ENCODE results near the gene PHACTR1.
"Not testable (repeated sequence)": the region's sequence is repeated elsewhere in the genome, so short reads cannot be mapped to it uniquely, and the experiment has no call there.

The PHACTR1 gene

DNA sequence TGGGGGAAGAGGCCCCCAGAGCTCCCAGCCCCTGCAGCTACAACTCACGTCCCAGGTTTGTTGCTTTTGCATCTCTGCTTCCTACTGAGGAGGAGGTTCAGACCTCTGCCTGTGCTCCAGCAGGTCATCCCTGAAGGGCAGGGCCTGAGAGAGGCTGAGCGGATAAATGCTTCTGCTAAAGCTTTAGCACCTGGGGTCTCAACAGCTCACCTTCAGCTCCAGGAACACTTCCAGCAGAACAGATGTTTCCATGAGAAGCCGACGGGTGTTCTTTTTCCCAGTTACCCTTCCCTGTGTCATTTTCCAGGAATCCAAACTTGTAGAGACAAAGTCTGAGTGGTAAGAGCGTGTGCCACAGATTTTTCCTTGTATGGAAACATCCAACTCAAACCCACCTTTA is 403.0 kb downstream of the PHACTR1 start:
- DNase-seq, result no peak

DNA sequence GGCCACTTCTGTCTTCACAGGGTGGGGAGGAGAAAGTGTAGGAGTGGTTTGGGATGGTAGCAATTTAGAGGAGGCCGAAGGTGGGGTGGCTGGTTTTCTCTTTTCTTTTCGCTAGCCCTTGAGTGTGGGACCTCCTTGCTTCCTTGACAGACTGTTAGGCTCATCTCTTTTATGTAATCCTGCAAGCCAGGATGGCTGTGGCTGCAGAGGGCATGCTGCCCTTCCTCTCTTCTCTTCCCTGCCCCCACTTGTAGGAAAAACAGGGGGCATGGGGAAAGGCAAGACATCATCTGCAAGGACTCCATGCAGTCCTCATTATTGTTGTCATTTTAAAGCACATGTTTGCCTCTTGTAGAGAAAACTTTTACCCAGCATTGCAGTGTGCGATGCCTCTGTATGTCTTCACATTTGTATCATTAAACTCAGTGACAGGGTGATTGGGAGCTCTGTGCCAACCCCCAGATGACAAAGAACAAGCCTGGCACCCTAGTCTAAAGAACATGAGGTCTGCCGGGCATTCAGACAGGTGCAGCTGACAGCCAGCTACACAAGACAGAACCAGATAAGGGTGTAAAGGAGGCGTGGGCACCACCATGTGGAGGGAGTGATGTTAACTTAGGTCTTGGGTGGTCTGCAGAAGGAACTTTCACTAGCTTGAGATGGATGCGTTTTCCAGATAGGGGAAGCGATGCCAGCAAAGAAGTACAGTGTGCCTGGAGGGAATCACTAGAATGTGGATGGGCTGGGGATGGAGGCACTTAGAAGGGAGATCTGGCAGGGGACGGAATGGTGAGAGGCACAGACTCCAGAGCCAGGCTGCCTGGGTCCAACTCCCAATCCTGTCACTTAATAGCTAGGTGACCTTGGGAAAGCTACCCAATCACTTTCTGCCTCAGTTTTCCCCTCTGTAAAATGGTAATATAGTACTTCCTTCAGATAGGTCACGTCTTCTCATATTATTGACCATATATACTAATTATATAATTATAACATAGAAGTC is 404.2 kb downstream of the PHACTR1 start:
- no peak for DNase-seq

DNA sequence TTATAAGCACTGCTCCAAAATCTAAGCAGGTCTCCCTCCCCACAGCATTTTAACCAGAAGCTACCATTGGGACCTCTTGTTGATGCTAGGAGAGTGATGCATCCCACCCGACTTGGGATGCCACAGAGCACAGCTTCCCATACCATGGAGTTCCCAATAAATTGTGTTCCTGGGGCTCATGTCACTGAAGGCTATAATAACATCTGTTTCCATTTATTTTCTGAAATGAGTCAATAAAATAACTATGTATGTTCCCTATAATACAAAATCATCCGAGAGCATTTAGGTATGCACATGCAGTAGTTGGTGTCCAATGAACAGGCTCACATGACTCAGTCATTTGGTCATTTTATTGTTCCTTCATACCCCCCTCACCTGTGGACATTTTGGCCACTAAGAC is 407.6 kb downstream of the PHACTR1 start:
- DNase-seq, result peak; percentile 29

DNA sequence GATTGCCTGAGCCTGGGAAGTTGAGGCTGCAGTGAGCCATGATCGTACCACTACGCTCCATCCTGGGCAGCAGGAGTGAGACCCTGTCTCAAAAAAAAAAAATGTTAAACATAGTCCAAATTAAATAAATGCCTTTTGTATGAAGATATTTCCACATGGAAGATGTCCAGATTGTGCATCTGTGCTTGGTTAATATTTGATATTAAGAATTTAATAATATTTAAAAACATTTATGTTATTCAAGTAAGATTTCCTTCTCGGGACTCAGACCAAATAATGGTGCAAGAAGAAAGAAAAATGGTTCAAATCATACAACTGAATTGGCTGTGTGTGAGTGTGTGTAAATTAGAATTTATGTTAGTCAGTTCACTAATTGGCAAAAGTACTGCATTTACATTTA is 409.3 kb downstream of the PHACTR1 start:
- DNase-seq, result no peak

DNA sequence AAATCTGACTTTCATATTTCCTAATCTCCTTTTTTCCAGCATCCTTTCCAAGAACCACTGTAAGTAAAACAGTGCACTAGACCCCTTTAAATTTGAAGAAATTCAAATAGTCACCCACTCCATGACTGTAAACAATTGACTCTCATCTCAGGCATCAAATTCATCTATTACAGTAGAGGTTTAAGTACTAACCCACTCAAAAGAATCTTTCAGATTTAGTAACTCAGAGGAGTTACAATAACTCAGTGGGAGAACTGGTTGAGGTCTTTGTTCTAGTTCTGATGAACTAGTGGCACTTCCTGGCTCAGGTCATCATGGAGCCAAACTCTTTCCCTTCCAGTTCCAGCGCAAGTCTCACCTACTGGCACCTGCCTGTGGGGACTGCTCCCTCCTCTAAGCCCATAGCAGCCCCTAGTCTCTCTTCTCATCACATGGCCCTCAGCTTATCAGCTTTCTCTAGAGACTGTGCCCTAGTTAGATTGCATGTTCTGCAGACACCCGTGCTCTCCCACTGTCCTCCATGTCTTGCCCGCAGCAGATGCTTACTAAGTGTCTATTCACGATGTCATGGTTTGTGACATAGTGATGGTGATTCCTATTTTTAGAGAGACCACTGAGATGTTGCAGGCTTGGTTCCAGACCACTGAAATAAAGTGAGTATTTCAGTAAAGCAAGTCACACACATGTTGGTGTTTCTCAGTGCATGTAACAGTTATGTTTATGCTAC is 415.5 kb downstream of the PHACTR1 start:
- DNase-seq, result no peak

DNA sequence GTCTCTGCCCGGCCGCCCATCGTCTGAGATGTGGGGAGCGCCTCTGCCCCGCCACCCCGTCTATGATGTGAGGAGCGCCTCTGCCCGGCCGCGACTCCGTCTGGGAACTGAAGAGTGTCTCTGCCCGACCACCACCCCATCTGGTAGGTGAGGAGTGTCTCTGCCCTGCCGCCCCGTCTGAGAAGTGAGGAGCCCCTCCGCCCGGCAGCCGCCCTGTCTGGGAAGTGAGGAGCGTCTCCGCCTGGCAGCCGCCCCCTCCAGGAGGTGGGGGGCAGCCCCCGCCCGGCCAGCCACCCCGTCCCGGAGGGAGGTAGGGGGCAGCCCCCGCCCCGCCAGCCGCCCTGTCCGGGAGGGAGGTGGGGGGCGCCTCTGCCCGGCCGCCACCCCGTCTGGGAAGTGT is 417.3 kb downstream of the PHACTR1 start:
- DNase-seq, result not testable (repeated sequence)

DNA sequence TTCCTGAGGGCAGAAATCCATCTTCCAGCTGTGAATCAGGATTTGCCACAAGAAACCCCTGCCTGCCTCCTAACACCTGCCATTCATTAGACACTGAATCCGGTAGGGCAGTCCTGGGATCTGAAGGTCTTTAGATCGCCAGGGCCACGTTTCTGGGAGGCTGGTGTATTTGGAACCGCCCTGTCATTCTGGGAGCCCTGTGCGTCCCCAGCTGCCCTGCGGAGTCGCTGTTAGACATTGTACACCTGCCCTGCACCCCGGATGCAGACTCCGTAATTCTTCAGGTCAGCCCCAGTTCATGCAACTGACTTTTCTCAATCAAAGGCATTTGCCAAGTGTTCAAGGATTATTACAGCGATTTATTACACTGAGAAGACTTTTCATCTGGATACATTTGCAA is 418.6 kb downstream of the PHACTR1 start:
- no peak for DNase-seq

DNA sequence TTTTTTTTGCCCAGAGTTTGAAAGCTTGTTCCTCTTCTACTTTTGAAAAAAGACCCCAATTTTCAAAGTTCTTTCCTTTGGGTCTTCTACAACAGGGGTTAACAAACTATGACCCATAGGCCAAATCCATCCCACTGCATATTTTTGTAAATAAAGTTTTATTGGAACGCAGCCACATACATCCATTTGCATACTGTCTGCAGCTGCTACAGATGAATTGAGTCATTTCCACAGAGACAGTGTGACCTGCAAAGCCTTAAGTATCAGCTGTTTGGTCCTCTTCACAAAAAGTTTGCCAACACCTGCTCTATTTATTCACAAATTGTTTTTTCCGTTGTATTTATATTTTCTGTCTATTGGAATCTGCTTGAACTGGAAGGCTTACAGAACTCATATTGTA is 422.6 kb downstream of the PHACTR1 start:
- no peak for DNase-seq

DNA sequence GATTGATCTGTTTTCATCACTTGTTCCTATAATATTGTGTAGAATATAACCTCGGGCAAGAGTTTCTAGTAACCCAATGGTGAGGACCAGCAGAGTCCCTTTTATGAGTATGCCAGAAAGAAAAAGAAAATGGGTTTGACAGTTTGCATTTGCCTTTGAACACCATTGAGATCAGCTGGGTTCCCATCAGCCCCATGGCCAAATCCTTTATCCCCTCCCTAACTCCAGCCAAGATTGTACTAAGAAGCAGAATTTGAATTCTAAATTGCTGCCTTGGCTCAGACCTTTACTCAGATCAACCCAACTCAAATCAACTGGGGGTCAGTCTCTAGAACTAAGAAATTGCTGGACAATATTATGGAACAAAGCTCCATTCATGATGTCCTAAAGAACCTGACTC is 424.4 kb downstream of the PHACTR1 start:
- DNase-seq, result no peak

DNA sequence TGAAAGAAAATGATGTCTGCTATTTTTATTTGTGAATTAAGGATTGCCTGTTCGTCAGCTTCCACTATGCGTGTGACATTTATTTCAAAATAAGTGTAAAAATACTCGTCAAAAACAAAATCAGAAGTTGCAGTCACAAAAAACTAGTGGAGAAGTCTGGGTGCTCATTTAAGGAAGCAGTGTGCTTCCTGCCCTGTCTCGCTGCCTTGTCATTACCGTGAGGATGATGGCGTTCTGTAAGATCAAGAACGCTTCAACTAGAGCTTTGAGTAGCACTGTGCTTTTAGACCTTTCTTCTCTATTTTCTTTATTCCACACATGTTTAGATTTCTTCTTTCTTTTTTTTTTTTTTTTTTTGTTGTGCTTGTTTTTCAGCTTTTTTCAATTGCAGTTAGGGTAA is 424.8 kb downstream of the PHACTR1 start:
- no peak for DNase-seq

DNA sequence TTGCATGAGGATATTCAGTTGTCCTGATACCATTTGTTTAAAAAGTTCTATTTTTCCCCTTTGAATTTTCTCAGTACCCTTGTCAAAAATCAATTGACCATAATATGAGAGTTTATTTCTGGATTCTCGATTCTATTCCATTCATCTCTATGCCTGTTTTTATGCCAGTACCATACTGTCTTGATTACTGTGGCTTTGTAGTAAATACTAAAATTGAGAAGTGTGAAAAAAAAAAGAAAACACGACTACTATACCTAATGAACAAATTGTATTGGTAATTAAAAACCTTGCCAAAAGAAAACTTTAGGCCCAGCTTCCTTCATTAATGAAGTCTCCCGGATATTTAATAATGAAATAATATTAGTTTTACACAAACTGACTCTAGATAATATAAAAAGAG is 426.0 kb downstream of the PHACTR1 start:
- DNase-seq, result no peak

DNA sequence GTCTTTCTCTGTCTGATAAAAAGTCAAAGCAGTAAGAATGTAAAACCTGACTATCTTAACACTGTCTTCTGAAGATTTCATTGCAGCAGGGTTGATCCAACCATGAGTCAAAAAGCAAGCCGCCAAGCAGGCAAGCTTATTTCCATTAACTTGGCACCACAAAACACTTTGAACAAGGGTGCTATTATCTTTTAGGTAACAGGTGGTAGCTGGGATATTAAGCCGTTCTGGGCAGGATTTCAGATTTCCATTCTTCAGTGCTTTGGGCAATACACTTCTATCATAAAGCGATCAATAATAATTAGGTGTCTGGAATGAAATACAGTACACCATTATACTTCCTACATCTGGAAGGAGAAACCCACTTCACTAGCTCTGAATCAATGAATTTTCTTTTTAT is 429.9 kb downstream of the PHACTR1 start:
- DNase-seq, result no peak

DNA sequence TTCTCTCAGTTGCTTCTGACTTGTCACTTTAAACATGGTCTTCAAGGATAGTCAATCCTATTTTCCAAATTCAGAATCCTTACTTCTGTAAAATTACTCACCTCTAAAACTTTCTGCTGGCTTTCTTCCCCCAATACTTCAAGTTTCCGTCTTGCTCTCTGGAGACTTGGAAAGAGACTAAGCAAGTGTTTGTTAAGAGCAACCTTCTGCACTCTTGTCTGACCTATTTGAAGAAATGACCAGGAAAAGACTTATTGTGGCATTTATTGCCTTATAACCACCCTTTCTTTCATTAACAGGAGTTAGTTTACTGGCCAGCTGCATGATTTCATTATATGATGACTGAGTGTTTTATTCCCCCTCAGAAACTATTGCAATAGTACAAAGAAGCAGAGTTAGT is 430.8 kb downstream of the PHACTR1 start:
- DNase-seq, result no peak

DNA sequence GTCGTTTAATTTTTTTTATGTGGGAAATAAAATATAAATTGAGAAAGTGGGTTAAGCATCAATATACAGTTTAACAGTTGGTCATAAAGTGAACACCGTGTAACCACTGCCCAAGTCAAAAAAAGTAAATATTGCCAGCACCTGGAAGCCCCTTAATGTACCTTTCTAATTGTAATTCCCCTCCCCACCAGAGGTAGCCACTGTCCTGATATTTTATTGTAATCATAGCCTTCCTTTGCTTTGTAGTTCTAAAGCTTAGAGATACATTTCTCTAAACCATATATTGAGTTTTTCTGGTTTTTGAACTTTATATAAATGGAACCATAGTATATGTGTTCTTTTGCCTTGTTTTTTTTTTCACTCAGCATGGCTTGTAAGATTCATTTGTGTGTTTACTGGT is 431.2 kb downstream of the PHACTR1 start:
- DNase-seq, result no peak

DNA sequence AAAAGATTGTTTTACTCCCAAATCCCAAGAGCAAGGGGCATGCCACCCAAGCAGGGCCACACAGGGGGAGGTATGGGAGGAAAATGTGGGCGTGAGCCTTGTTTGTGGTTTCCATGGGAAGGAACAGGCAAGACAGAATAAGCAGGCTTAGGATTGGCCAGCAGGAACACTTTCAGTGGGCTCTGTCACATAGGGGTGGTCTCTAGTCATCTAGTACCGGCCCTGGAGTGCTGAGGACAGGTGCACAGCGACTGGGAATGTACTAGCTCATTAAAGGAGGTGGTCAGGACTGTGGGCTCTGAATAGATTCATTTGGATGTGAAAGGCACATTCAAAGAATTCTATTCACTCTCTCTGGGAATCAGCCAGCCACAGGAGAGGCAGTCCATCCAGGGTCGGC is 436.2 kb downstream of the PHACTR1 start:
- no peak for DNase-seq

DNA sequence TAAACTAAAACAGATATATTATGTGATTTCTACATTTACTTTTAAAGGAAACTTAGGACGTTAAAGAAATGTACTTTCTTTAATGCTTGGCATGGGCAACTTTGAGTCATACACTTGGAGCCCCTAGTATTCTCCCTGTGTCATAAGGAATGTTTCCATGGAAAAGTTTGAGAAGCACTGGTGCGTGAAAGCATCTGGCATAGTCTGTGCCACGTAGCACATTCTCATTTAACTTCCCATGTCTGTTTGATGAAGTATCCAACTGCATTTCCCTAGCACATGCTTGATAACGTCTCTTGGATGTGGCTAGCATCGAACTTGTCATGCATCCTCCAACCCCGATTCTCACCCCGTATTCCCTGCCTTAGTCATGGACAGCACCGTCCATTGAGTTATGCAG is 439.8 kb downstream of the PHACTR1 start:
- no peak for DNase-seq

DNA sequence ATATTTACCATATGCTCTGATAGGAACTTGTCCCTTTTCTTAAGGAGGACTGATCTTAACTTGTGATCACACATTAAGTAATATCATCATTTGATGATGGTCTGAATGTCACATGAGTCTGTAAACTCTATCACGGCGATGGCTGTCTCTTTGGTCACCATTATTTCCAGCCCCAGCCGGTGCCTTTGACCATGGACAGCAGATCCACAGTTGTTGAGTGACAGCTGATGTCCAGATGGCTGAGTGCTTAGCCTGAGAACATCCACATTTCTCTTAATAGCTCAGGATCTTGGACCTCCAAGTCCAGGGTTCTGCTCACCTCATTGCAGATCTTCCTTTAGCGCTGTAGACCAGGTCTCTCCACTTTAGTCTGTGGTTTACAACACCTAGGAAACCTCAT is 440.7 kb downstream of the PHACTR1 start:
- no peak for DNase-seq

DNA sequence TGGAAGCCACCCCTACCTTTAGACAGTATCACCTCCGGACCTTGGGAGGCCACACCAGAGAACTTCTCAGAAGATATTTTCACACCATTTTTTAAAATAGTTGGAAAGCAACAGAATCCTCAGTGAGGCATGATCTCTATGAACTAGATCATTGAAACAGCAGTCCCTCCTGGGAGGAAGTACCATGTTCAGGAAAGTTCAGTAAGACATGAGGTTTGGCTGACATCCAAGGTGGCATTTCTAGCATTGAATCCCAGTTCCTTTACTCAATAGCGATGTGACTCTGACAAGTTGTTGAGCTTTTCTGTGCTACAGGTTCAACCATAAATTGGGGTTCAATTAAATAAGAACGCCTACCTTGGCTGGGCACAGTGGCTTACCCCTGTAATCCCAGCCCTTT is 442.7 kb downstream of the PHACTR1 start:
- DNase-seq, result peak; percentile 2

DNA sequence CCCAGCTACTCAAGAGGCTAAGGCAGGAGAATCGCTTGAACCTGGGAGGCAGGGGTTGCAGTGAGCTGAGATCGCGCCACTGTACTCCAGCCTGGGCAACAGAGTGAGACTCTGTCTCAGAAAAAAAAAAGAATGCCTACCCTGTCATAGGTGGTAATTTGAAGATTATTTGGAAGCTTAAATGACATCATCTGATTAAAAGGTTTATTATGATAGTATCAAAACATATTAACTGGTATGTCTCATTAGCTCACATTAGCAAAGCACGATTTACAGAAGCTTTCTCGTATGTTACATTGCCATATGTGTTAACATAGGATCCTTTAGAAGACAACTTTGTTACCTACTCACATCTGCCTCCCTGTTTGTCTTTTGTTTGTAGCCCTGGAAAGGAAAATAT is 443.3 kb downstream of the PHACTR1 start:
- DNase-seq, result not testable (repeated sequence)

DNA sequence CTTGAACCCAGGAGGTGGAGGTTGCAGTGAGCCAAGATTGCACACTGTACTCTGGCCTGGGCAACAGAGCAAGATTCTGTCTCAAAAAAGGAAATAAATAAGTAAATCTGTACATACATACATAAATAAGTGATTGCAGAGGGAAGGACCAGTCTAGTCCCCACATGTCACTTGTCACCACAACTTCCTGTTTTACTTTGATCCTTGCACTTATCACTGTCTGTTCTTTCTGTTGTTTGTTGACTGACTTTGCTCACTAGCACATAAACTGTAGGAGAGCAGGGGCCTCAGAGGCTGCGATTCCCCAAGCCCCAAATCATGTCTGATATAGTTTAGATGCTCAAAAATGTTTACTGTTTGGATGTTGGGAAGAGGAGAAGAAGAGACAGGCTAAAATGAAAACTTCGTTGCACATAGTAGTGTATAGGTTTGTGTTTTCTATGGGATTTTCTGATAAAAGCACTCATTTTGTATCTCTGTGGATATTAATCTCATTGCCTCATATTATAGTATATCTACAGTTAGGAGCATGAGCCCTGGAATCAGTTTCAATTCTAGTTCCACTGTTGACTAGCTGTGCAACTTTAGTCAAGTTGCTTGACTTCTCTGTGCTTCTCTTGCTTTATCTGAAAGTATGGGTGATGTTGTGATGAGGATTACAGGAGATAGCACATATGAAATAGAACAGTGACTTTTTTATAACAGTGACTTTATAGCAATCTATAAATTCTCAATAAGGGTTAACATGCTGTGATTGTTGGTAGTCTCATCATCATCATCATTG is 446.8 kb downstream of the PHACTR1 start:
- no peak for DNase-seq

DNA sequence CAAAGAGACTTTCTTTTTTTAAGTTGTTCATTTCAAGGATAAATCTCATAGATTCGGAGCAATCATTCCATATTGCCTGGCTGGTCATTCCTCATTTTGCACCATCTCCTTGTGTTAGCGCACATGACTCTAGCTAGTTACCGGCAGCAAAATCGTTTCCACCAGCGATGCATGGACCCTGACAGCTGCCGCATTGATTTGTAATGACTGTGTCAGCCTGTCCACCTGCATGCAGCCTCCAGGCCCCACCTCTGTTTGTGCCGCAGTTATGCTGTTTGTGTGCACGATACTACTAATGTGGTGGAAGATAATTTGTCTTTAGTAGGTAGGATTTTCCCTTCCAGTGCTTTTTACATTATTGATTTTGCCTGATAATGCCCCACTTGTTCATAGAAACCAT is 447.7 kb downstream of the PHACTR1 start:
- no peak for DNase-seq

DNA sequence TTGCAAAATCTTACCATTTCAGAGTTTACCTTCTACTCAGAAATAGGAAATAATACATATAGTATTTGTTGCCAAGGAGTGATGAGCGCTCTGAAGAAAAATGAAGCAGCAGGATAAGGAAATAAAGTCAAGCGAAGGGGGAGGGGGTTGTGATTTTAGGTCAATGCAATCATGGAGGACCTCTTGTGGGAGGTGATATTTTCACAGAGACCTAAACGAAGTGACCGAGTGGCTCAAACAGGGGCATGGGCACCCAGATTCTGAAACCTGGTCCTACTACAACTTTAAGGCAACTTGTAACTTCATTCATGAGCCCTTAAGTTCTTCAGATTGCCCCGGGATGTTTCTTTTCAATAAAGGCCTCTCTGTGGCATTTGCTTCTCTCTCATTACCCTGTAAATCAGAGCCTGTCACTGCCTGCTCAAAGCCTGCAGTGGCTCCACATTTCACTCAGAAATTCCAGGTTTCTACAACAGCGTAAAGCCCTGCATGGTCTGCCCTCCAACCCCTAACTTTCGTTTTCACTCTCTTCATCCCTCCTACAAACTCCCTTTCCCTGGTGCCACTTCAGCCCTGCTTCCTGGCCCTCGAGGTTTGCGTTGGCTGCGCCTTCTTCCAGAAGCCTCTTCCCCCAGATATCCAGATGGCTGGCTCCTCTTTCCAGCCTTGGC is 449.1 kb downstream of the PHACTR1 start:
- DNase-seq, result no peak

DNA sequence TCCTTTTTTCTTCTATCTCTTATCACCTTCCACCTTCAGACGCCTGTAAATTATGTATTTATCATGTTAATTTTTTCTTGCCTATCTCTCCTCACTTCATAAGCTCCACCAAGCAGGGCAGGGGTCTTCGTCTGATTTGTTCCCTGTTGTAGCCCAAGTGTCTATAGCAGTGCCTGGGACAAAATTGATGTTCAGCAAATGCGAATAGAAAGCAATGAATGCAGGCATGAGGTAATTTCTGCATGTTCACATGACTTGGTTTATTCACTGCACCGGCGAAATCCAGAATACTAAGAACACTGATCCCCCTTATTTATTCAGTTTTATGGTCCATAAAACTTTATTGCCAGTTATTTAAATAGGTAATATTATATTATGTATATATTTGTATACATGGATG is 449.7 kb downstream of the PHACTR1 start:
- no peak for DNase-seq
